IMR-90 (cell line): ENCODE measurements around the gene RASGRF1. TPM values are rescaled to one million over a fixed set of nuclear protein-coding genes. Genes with fewer than 3 reads are reported as not detected.

Experiments
- ATAC-seq: fragments of 200-7000 bp; cut with Tn5 transposase; 2 replicates; pipeline ENCODE4 v1.9.1; 2020; ENCODE audit warnings: low read depth, mild to moderate bottlenecking, moderate library complexity
- BruUV-seq: library from RNA; stranded (reverse); fragments of 400-500 nt; replicated peaks from 2 replicates; lab custom pipeline; 2021; lab: Mats Ljungman, UMichigan
- CTCF ChIA-PET: fragments of 300-600 bp; formaldehyde crosslinking; extraction: SDS; loops from one replicate; lab custom pipeline; 2021; ENCODE audit warnings: antibody characterized with exemption; lab: Yijun Ruan, JAX
- POLR2A ChIA-PET: fragments of 300-600 bp; sonication (Branson Sonifier 250); formaldehyde crosslinking; loops from one replicate; lab custom pipeline; 2022; ENCODE audit warnings: antibody characterized with exemption; ENCODE audit not compliant: unreplicated experiment; lab: Charles Lee
- DNase-seq: peaks from one replicate; pipeline ENCODE4 v3.0.0; 2013
- H2AFZ ChIP-seq: replicated peaks from 2 replicates; pipeline ENCODE3; 2013; ENCODE audit warnings: low read length, mild to moderate bottlenecking; ENCODE audit not compliant: poor library complexity
- H2AK5ac ChIP-seq: 2 replicates; pipeline ENCODE4 v1.6.1; 2013; ENCODE audit warnings: low read depth, low read length, inconsistent platforms
- H2AK9ac ChIP-seq: replicated peaks from 2 replicates; pipeline ENCODE3; 2013; ENCODE audit warnings: mild to moderate bottlenecking, low read depth, low read length, moderate library complexity; ENCODE audit not compliant: poor library complexity
- H2BK120ac ChIP-seq: 2 replicates; pipeline ENCODE4 v1.6.1; 2013; ENCODE audit warnings: low read depth, low read length, inconsistent platforms
- H2BK15ac ChIP-seq: 3 replicates; pipeline ENCODE4 v1.6.1; 2013; ENCODE audit warnings: low read depth, low read length, inconsistent platforms
- H2BK20ac ChIP-seq: 2 replicates; pipeline ENCODE4 v1.6.1; 2013; ENCODE audit warnings: low read depth, mild to moderate bottlenecking, inconsistent platforms, low read length, moderate library complexity
- H2BK5ac ChIP-seq: 2 replicates; pipeline ENCODE4 v1.6.1; 2013; ENCODE audit warnings: mild to moderate bottlenecking, low read depth, low read length, inconsistent platforms; ENCODE audit not compliant: poor library complexity, severe bottlenecking
- H3K14ac ChIP-seq: replicated peaks from 2 replicates; pipeline ENCODE4 v1.6.1; 2013; ENCODE audit warnings: low read depth, low read length, inconsistent platforms
- H3K18ac ChIP-seq: 2 replicates; pipeline ENCODE4 v1.6.1; 2013; ENCODE audit warnings: low read depth, low read length, control low read depth
- H3K23ac ChIP-seq: 2 replicates; pipeline ENCODE4 v1.6.1; 2013; ENCODE audit warnings: low read depth, low read length, inconsistent platforms
- H3K27ac ChIP-seq: 2 replicates; pipeline ENCODE4 v1.5.1; 2013; ENCODE audit warnings: mild to moderate bottlenecking, control low read depth, low read length; ENCODE audit not compliant: insufficient read depth
- H3K27me3 ChIP-seq: 2 replicates; pipeline ENCODE4 v1.6.1; 2013; ENCODE audit warnings: low read length; ENCODE audit not compliant: control insufficient read depth, insufficient read depth
- H3K36me3 ChIP-seq: 2 replicates; pipeline ENCODE4 v1.6.1; 2013; ENCODE audit warnings: low read length, mixed read lengths; ENCODE audit not compliant: control insufficient read depth, insufficient read depth
- H3K4ac ChIP-seq: 2 replicates; pipeline ENCODE4 v1.6.1; 2013; ENCODE audit warnings: low read depth, low read length, inconsistent platforms
- H3K4me1 ChIP-seq: 2 replicates; pipeline ENCODE4 v1.6.1; 2013; ENCODE audit warnings: low read length, mixed read lengths; ENCODE audit not compliant: control insufficient read depth, insufficient read depth
- H3K4me2 ChIP-seq: 2 replicates; pipeline ENCODE4 v1.6.1; 2013; ENCODE audit warnings: low read depth, mild to moderate bottlenecking, control low read depth, low read length, moderate library complexity
- H3K4me3 ChIP-seq: 2 replicates; pipeline ENCODE4 v1.5.1; 2013; ENCODE audit warnings: low read depth, mild to moderate bottlenecking, control low read depth, low read length, moderate library complexity; ENCODE audit not compliant: insufficient read depth
- H3K56ac ChIP-seq: 2 replicates; pipeline ENCODE4 v1.6.1; 2013; ENCODE audit warnings: low read length, inconsistent platforms; ENCODE audit not compliant: insufficient read depth; ENCODE audit errors: extremely low read depth
- H3K79me1 ChIP-seq, 2 experiments: 2 replicates each; pipeline ENCODE4 v1.6.1; 2013; ENCODE audit warnings: low read length in 2 of 2, inconsistent platforms in 1 of 2, low read depth in 1 of 2
- H3K9ac ChIP-seq: 2 replicates; pipeline ENCODE4 v1.6.1; 2013; ENCODE audit warnings: low read depth, low read length, control low read depth
- H3K9me1 ChIP-seq: 2 replicates; pipeline ENCODE4 v1.6.1; 2013; ENCODE audit warnings: low read length, inconsistent platforms; ENCODE audit not compliant: insufficient read depth
- H3K9me3 ChIP-seq: 2 replicates; pipeline ENCODE4 v1.6.1; 2013; ENCODE audit warnings: low read length; ENCODE audit not compliant: control insufficient read depth, insufficient read depth
- H4K20me1 ChIP-seq: 2 replicates; pipeline ENCODE4 v1.6.1; 2013; ENCODE audit warnings: low read length, inconsistent platforms; ENCODE audit not compliant: insufficient read depth
- H4K5ac ChIP-seq: 2 replicates; pipeline ENCODE4 v1.6.1; 2013; ENCODE audit warnings: mild to moderate bottlenecking, low read depth, low read length, control low read depth
- H4K8ac ChIP-seq, 2 experiments: 2 replicates each; pipeline ENCODE4 v1.6.1; 2013; ENCODE audit warnings: low read depth in 2 of 2, low read length in 2 of 2, control low read depth in 1 of 2, inconsistent platforms in 1 of 2
- H4K91ac ChIP-seq: 2 replicates; pipeline ENCODE4 v1.6.1; 2013; ENCODE audit warnings: low read depth, low read length, inconsistent platforms; ENCODE audit not compliant: insufficient read depth
- BHLHE40 ChIP-seq: fragments of 150-350 bp; IDR thresholded peaks from 2 replicates; pipeline ENCODE4 v1.6.1; 2016; ENCODE audit warnings: mild to moderate bottlenecking, low read depth, low read length
- CEBPB ChIP-seq: IDR thresholded peaks from 2 replicates; pipeline ENCODE4 v1.6.1; 2012; ENCODE audit warnings: low read depth, low read length, improper control_type of control experiment
- CHD1 ChIP-seq: IDR thresholded peaks from 2 replicates; pipeline ENCODE4 v1.6.1; 2012; ENCODE audit warnings: low read depth, low read length, improper control_type of control experiment
- FOS ChIP-seq: fragments of 150-350 bp; IDR thresholded peaks from 2 replicates; pipeline ENCODE4 v1.6.1; 2016; ENCODE audit warnings: low read depth, low read length
- MAZ ChIP-seq: IDR thresholded peaks from 2 replicates; pipeline ENCODE4 v1.6.1; 2012; ENCODE audit warnings: low read depth, mild to moderate bottlenecking, low read length, improper control_type of control experiment, moderate library complexity, borderline replicate concordance
- NFE2L2 ChIP-seq: fragments of 150-350 bp; IDR thresholded peaks from 2 replicates; pipeline ENCODE4 v1.6.1; 2016; ENCODE audit warnings: low read depth, mild to moderate bottlenecking, low read length
- POLR2A ChIP-seq: IDR thresholded peaks from 2 replicates; pipeline ENCODE4 v1.6.1; 2012; ENCODE audit warnings: mild to moderate bottlenecking, low read depth, low read length
- RAD21 ChIP-seq: IDR thresholded peaks from 2 replicates; pipeline ENCODE4 v1.6.1; 2012; ENCODE audit warnings: low read length, improper control_type of control experiment
- RFX5 ChIP-seq: IDR thresholded peaks from 2 replicates; pipeline ENCODE4 v1.8.0; 2012; ENCODE audit warnings: low read depth, mild to moderate bottlenecking, low read length, moderate library complexity
- SMC3 ChIP-seq: fragments of 150-350 bp; IDR thresholded peaks from 2 replicates; pipeline ENCODE4 v1.6.1; 2016; ENCODE audit warnings: low read depth, mild to moderate bottlenecking, antibody characterized with exemption, low read length, moderate library complexity
- USF2 ChIP-seq: fragments of 150-350 bp; IDR thresholded peaks from 2 replicates; pipeline ENCODE4 v1.6.1; 2017; ENCODE audit warnings: mild to moderate bottlenecking, antibody characterized with exemption, low read length, low read depth
- whole genome bisulfite sequencing, 2 experiments: methylation state at CpG; one replicate each; pipeline versions ENCODE4 v1.1.5 to v1.1.7; 2013; ENCODE audit warnings: missing lambda C conversion rate in 2 of 2; ENCODE audit not compliant: insufficient read length in 1 of 2; ENCODE audit errors: extremely low coverage in 2 of 2; 5-methylcytosine and 5-hydroxymethylcytosine counted together
- dilution Hi-C: fragments of 300-500 bp; cut with HindIII; formaldehyde crosslinking; loops from one replicate; pipeline ENCODE4 v1.14.3; 2018; ENCODE audit warnings: low sequenced_read_pairs; ENCODE audit not compliant: unreplicated experiment
- in situ Hi-C: fragments of 300-500 bp; cut with MboI; formaldehyde crosslinking; loops from 3 replicates; pipeline ENCODE4 v1.14.3; 2019; ENCODE audit warnings: low sequenced_read_pairs, inconsistent platforms, mixed read lengths
- intact Hi-C: fragments of 100-400 bp; cut with micrococcal nuclease; formaldehyde crosslinking; loops from 2 replicates; pipeline ENCODE4 v1.10.0; 2022
- polyA plus RNA-seq, 3 experiments: library from polyadenylated mRNA; depleted of rRNA; stranded (reverse); fragments of >200 nt; gene quantifications; 2 replicates each; pipeline ENCODE4 v1.2.3, GENCODE V29; 2012; ENCODE audit warnings: low replicate concordance in 1 of 3
- total RNA-seq: library from RNA; depleted of rRNA; stranded (reverse); fragments of >200 nt; gene quantifications from 2 replicates; pipeline ENCODE4 v1.2.3, GENCODE V29; 2012

Gene RASGRF1
- total and polyA plus RNA-seq, 2 of the 4 experiments (the other 2 are of a cell fraction): under 0.01 to 0.15 TPM

- Histone ChIP-seq H2BK5ac (no peak overlapping the region), H3K4me1 (peaks cover 13% of the 10 kb centered on the region), H4K5ac (no peak overlapping the region), H3K27me3 (no peaks in the 10 kb centered on the region; the same call in 1 of the 2 replicates), H3K4ac (no peak overlapping the region), H2AFZ (no peak overlapping the region), H3K9me3 (no peaks in the 10 kb centered on the region), H3K27ac (no peak overlapping the region), H3K36me3 (no peaks in the 10 kb centered on the region), H3K4me2 (no peak overlapping the region), H4K91ac (no peak overlapping the region), H2BK120ac (no peak overlapping the region), H2BK20ac (no peak overlapping the region), H3K56ac (no peak overlapping the region), H3K18ac (no peak overlapping the region), H3K23ac (no peak overlapping the region), H3K4me3 (no peak overlapping the region), H3K14ac (no peak overlapping the region), H2BK15ac (no peak overlapping the region), H3K9ac (no peak overlapping the region), H2AK9ac (no peak overlapping the region), H4K8ac (no peak overlapping the region), H3K79me1 (no peaks in the 10 kb centered on the region; a peak in 1 of 4 replicates), H4K20me1 (no peaks in the 10 kb centered on the region), H3K9me1 (peaks cover 16% of the 10 kb centered on the region), H2AK5ac (no peak overlapping the region)
- 90% methylated on average over 2 of the region's 11 CpGs; no CpG with 5 or more reads in 1 of the 2 experiments for WGBS, 2 experiments
- dilution Hi-C loops (no loop called here), intact Hi-C loops (no loop called here), in situ Hi-C loops (no loop called here)
- ChIA-PET CTCF (no interaction called here), POLR2A (no interaction called here)
- no peak for ATAC-seq
- TF ChIP-seq NFE2L2 (no peak), MAZ (no peak), RFX5 (no peak), USF2 (no peak), CEBPB (no peak), FOS (no peak), CHD1 (no peak), POLR2A (no peak), SMC3 (no peak), RAD21 (no peak), BHLHE40 (no peak)
- no TSS peak for BruUV-seq
- no peak for DNase-seq
Observed at GRCh38 chr15:78999636-79000035, 90.9 kb downstream of the RASGRF1 start.
